T-helper 2 cell treated with Interferon-gamma antibody and Interleukin-4, amounts not matched to agents 5 μg/mL and 100 μg/mL, for 36 hours (primary cell): ENCODE measurements around the gene TSGA10IP.

Experiments used
- DNase-seq: peaks from one replicate; pipeline ENCODE4 v3.0.0; 2021; ENCODE audit warnings: low spot score
- H3K27ac Mint-ChIP-seq: one replicate; pipeline ENCODE4 v1.8.0; 2021; ENCODE audit warnings: mild to moderate bottlenecking, mixed read lengths
- H3K27me3 Mint-ChIP-seq: one replicate; pipeline ENCODE4 v1.8.0; 2021; ENCODE audit warnings: low read depth, mixed read lengths
- H3K36me3 Mint-ChIP-seq: one replicate; pipeline ENCODE4 v1.8.0; 2021; ENCODE audit warnings: low read depth, mixed read lengths
- H3K4me1 Mint-ChIP-seq: one replicate; pipeline ENCODE4 v1.8.0; 2021; ENCODE audit warnings: low read depth, mixed read lengths
- H3K4me3 Mint-ChIP-seq: one replicate; pipeline ENCODE4 v1.8.0; 2022; ENCODE audit warnings: mild to moderate bottlenecking, moderate library complexity, mixed read lengths
- H3K9me3 Mint-ChIP-seq: one replicate; pipeline ENCODE4 v1.8.0; 2021; ENCODE audit warnings: mixed read lengths

TSGA10IP gene

DNA sequence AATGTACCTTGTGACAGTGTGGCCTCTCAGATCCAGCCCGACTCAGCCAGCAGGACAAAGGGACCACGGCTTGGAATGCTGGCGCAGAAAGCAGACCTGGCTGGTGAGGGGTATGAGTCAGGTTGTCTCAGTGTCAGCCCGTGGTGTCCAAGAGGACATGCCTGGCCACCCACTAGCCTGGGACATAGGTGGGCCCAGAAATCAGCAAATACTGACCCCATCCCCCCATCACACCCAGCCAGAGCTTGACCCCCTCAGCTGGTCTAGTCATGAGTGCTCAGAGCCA lies 61.6 kb downstream of the TSGA10IP start:
- Mint-ChIP-seq H3K4me1 (peaks cover 10% of the 10 kb centered on the region), H3K36me3 (peaks cover 17% of the 10 kb centered on the region), H3K27me3 (peaks cover 14% of the 10 kb centered on the region), H3K4me3 (no peak overlapping the region), H3K9me3 (no peaks in the 10 kb centered on the region), H3K27ac (no peak overlapping the region)
- DNase-seq = no peak

DNA sequence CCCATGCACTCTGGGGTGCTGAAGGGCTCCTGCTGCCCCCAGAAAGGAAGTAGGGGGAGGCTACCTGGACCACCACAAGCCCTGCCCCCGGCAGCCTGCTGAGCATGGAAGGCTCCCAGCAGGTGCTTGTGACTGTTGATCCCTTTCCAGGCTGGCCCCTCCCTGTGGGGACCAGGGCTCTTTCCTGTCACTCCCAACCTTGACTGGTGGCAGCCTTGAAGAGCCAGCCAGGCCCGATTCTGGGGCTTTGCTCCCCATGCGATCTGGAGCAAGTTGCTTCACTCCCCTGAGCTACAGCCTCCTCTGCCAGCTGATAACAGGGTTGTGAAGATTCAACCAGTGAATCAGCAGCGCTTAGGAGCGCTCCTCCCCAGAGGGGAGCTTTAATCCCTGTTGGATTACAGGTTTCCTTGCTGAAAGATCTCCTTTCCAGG lies 61.9 kb downstream of the TSGA10IP start:
- Mint-ChIP-seq H3K4me3 (no peak overlapping the region), H3K9me3 (no peaks in the 10 kb centered on the region), H3K27ac (no peak overlapping the region), H3K36me3 (peaks cover 14% of the 10 kb centered on the region), H3K27me3 (peaks cover 14% of the 10 kb centered on the region), H3K4me1 (peaks cover 10% of the 10 kb centered on the region)
- DNase-seq = no peak

DNA sequence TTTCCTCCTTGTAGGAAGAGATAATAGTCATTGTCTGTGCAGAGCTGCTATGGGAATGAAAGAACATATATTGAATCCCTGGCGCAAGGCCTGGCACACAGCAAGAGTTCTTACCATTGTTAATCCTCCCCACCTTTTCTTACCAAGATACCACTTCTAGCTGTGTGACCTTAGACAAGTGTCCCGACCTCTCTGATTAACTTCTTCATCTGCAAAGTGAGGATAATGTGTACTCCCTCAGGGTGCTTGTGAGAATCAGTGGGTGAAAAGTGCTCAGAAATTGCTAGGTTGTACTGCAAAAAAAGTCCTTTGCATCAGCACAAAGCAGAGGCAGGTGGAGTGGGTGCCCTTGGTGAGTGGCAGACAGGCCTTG lies 62.8 kb downstream of the TSGA10IP start:
- peaks cover 11% of the 10 kb centered on the region for H3K36me3 Mint-ChIP-seq
- peaks cover 8% of the 10 kb centered on the region for H3K4me1 Mint-ChIP-seq
- no peak for DNase-seq
- peaks cover 19% of the 10 kb centered on the region for H3K27me3 Mint-ChIP-seq
- no peaks in the 10 kb centered on the region for H3K9me3 Mint-ChIP-seq
- no peak overlapping the region for H3K4me3 Mint-ChIP-seq
- no peak overlapping the region for H3K27ac Mint-ChIP-seq

DNA sequence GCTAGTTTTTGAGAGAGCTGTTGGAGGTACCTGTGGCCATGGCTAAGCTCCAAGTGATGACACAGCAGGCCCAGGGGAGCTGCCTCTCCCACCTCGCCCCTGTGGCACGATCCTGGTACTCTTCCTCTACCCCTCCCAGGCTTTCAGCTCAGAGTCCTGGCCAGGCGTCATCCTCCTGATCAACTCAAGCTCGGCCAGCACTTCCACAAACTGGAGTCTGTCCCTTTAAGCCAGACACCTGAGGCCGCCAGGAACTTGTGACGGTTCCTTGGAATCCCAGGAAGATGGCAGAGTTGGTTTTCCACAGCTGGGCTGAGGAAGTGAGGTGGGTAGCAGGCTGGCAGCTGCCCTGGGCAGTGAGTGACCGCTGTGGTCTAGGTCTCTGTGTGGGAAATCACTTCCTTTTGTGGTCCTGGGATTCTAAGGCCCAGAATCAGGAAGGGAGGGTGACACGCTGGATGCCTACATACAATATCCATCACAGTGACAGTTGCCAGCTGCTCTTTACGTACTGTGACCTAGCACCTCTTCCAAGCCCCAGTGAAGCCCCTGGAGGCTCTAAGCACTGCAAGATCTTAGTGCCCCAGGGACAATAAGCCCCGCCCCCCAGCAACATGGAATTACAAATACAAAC lies 63.3 kb downstream of the TSGA10IP start:
- H3K36me3 Mint-ChIP-seq = peaks cover 11% of the 10 kb centered on the region
- no peak for DNase-seq
- H3K4me3 Mint-ChIP-seq = no peak overlapping the region
- peaks cover 3% of the 10 kb centered on the region for H3K4me1 Mint-ChIP-seq
- H3K27ac Mint-ChIP-seq = no peak overlapping the region
- no peaks in the 10 kb centered on the region for H3K9me3 Mint-ChIP-seq
- peaks cover 23% of the 10 kb centered on the region for H3K27me3 Mint-ChIP-seq
